OCI-LY1 (cell line): Measurements from ENCODE around the gene ZNF117.
A peak's percentile ranks its signal among the peaks of the same experiment; 100 is the strongest.
"Not testable (repeated sequence)": the region's sequence is repeated elsewhere in the genome, so short reads cannot be mapped to it uniquely, and the experiment has no call there.

Experiments used
- H2AFZ ChIP-seq: fragments of 200-600 bp; sonication (generic), shearing (Covaris generic); 2 replicates; pipeline ENCODE4 v1.6.0; 2014; ENCODE audit warnings: antibody characterized with exemption, mild to moderate bottlenecking, low read length
- H3F3A ChIP-seq: fragments of 200-600 bp; sonication (generic), shearing (Covaris generic); 2 replicates; pipeline ENCODE4 v1.6.0; 2014; ENCODE audit warnings: mild to moderate bottlenecking, antibody characterized with exemption, low read length, moderate library complexity; ENCODE audit not compliant: insufficient read depth
- H3K27ac ChIP-seq: fragments of 200-600 bp; sonication (generic); 2 replicates; pipeline ENCODE4 v1.5.1; 2014; ENCODE audit warnings: low read length, mixed run types, mild to moderate bottlenecking, low read depth; ENCODE audit not compliant: poor library complexity, severe bottlenecking
- H3K27me3 ChIP-seq: fragments of 200-600 bp; sonication (generic); 2 replicates; pipeline ENCODE4 v1.6.0; 2014; ENCODE audit warnings: antibody characterized with exemption, mild to moderate bottlenecking, low read length, moderate library complexity; ENCODE audit not compliant: insufficient read depth
- H3K36me3 ChIP-seq: fragments of 200-600 bp; sonication (generic); 2 replicates; pipeline ENCODE4 v1.6.1; 2014; ENCODE audit warnings: mild to moderate bottlenecking, antibody characterized with exemption, low read length, moderate library complexity, mixed read lengths; ENCODE audit not compliant: insufficient read depth
- H3K4me1 ChIP-seq: fragments of 200-600 bp; sonication (generic); 2 replicates; pipeline ENCODE4 v1.5.1; 2014; ENCODE audit warnings: mild to moderate bottlenecking, low read length, moderate library complexity; ENCODE audit not compliant: insufficient read depth, severe bottlenecking
- H3K4me2 ChIP-seq: fragments of 200-600 bp; sonication (generic), shearing (Covaris generic); 2 replicates; pipeline ENCODE4 v1.6.1; 2014; ENCODE audit warnings: low read length
- H3K4me3 ChIP-seq: fragments of 200-600 bp; sonication (generic); 2 replicates; pipeline ENCODE4 v1.5.1; 2014; ENCODE audit warnings: low read length, low read depth, mild to moderate bottlenecking, mixed read lengths; ENCODE audit not compliant: poor library complexity, severe bottlenecking
- H3K79me2 ChIP-seq: fragments of 200-600 bp; shearing (Covaris generic); 2 replicates; pipeline ENCODE4 v1.6.1; 2016; ENCODE audit warnings: mixed run types, low read length, mixed read lengths; ENCODE audit not compliant: insufficient read depth
- H3K9ac ChIP-seq: fragments of 200-600 bp; sonication (generic), shearing (Covaris generic); 2 replicates; pipeline ENCODE4 v1.6.1; 2014; ENCODE audit warnings: mild to moderate bottlenecking, low read length, mixed read lengths
- H3K9me2 ChIP-seq: fragments of 200-600 bp; sonication (generic), shearing (Covaris generic); 2 replicates; pipeline ENCODE4 v1.6.1; 2014; ENCODE audit warnings: low read depth, mild to moderate bottlenecking, low read length, mixed read lengths
- H3K9me3 ChIP-seq: fragments of 200-600 bp; shearing (Covaris generic); 2 replicates; pipeline ENCODE4 v1.6.1; 2014; ENCODE audit warnings: low read length, mixed read lengths
- H4K20me1 ChIP-seq: fragments of 200-600 bp; sonication (generic), shearing (Covaris generic); 2 replicates; pipeline ENCODE4 v1.6.0; 2016; ENCODE audit warnings: mild to moderate bottlenecking, low read length; ENCODE audit not compliant: insufficient read depth
- CTCF ChIP-seq: fragments of 200-600 bp; sonication (generic), shearing (Covaris generic); IDR thresholded peaks from 2 replicates; pipeline ENCODE4 v1.5.1; 2017; ENCODE audit warnings: mild to moderate bottlenecking, antibody characterized with exemption, low read length, moderate library complexity, mixed read lengths
- EZH2 ChIP-seq: fragments of 200-600 bp; sonication (generic), shearing (Covaris generic); IDR thresholded peaks from 2 replicates; pipeline ENCODE4 v1.8.0; 2017; ENCODE audit warnings: borderline replicate concordance, mixed run types, mild to moderate bottlenecking, antibody characterized with exemption, low read length, moderate library complexity, mixed read lengths

ZNF117 gene

GRCh38 chr7:64951250-64951848, 39.5 kb downstream of the ZNF117 start:
- Histone ChIP-seq H2AFZ (no peak overlapping the region), H3K9me2 (no peaks in the 10 kb centered on the region), H3K4me3 (no peak overlapping the region), H3K4me1 (no peaks in the 10 kb centered on the region), H3K79me2 (no peaks in the 10 kb centered on the region), H4K20me1 (no peaks in the 10 kb centered on the region), H3K36me3 (no peaks in the 10 kb centered on the region), H3K27ac (no peak overlapping the region), H3F3A (no peaks in the 10 kb centered on the region; the same call in 1 of the 2 replicates), H3K9ac (no peak overlapping the region), H3K27me3 (no peaks in the 10 kb centered on the region), H3K9me3 (no peaks in the 10 kb centered on the region), H3K4me2 (no peak overlapping the region)
- TF ChIP-seq CTCF (peak; percentile 93), EZH2 (no peak)

GRCh38 chr7:64950673-64951072, 40.2 kb downstream of the ZNF117 start:
- H3K36me3 ChIP-seq, H2AFZ ChIP-seq, H3K9me3 ChIP-seq, H4K20me1 ChIP-seq, H3K4me3 ChIP-seq, H3K27me3 ChIP-seq, H3F3A ChIP-seq, H3K27ac ChIP-seq, H3K9me2 ChIP-seq, H3K4me1 ChIP-seq, H3K4me2 ChIP-seq, H3K79me2 ChIP-seq, H3K9ac ChIP-seq: not testable (repeated sequence)

DNA sequence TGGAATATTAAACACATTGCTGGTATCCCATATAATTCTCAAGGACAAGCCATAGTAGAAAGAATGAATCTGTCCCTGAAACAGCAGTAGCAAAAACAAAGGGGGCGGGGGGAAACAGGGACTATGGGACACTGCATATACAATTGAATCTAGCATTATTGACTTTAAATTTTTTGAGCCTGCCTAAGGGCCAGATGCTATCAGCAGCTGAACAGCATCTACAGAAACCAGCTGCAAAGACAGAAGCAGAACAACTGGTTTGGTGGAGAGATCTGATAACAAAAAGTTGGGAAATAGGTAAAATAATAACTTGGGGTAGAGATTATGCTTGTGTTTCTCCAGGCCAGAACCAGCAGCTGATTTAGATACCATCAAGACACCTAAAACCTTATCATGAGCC, 42.1 kb downstream of the ZNF117 start:
- not testable (repeated sequence) for H3F3A ChIP-seq, H3K9me3 ChIP-seq, H3K27me3 ChIP-seq, H3K36me3 ChIP-seq, H3K4me3 ChIP-seq, H3K79me2 ChIP-seq, H3K27ac ChIP-seq, H3K9ac ChIP-seq, H3K4me2 ChIP-seq, H3K9me2 ChIP-seq, H2AFZ ChIP-seq, H3K4me1 ChIP-seq, H4K20me1 ChIP-seq

DNA sequence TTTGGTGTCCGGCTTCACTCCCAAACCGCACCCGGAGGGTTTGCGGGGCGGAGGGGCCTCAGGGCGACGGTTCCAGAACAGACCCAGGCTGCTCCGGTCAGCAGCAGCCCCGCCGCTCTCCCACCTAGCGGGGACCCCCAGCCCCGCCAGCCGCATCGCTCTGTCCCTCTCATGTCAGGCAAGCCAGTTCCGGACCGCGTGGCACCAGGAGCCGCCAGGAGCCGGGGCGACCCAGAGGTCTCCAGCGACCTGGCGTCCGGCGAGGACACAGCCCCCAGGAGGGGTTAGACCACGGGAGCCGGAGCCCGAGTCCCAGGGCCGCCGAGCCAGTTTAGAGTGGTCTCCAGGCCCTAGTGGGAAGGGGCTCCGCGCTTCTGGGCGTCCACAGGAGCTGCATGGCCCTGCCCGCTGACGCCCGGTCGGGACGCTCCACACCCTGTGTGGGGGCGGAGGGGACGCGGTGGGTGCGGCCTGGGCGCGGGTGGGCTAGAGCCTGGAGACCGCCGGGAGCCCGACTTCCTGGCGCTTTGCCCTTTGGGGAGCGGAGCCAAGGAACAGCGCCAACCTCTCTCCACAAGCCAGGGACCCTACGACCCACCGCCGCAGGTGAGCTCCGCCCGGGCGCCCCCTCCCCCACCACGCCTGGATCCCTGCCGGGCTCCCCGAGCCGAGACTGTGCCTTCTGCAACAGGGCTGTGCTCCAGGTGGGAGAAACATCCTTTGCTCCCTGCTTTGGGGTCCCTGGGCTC, 43.4 kb downstream of the ZNF117 start:
- no peak for TF ChIP-seq CTCF
- no peaks in the 10 kb centered on the region for H3F3A ChIP-seq
- no peak overlapping the region for H3K9ac ChIP-seq
- H3K4me1 ChIP-seq, result no peaks in the 10 kb centered on the region
- H3K27ac ChIP-seq, result no peak overlapping the region
- no peak overlapping the region for H2AFZ ChIP-seq
- no peaks in the 10 kb centered on the region for H3K79me2 ChIP-seq
- no peaks in the 10 kb centered on the region for H3K9me2 ChIP-seq
- H4K20me1 ChIP-seq, result no peaks in the 10 kb centered on the region
- H3K36me3 ChIP-seq, result no peaks in the 10 kb centered on the region
- H3K27me3 ChIP-seq, result no peaks in the 10 kb centered on the region
- no peaks in the 10 kb centered on the region for H3K9me3 ChIP-seq
- H3K4me2 ChIP-seq, result no peak overlapping the region
- no peak overlapping the region for H3K4me3 ChIP-seq
